Ovary (tissue), 3 donors: ENCODE data around the gene ZNF777.

ENCODE experiments used
- EP300 ChIP-seq: sonication (generic); formaldehyde crosslinking; IDR thresholded peaks from one replicate; pipeline ENCODE4 v1.6.1; 2017; ENCODE audit warnings: antibody characterized with exemption
- POLR2A ChIP-seq: fragments of 450-650 bp; IDR thresholded peaks from one replicate; pipeline ENCODE4 v1.6.1; 2017; ENCODE audit warnings: antibody characterized with exemption, mild to moderate bottlenecking, moderate library complexity
- TF ChIP-seq, protein P1 (sequence below), 3 donors: fragments of 450-650 bp in 2 of 3; fragments of 200-600 bp in 1 of 3; IDR thresholded peaks; one replicate each; pipeline versions ENCODE4 v1.5.1 to v1.8.0; 2016 to 2022; ENCODE audit warnings: antibody characterized with exemption in 3 of 3, mild to moderate bottlenecking in 1 of 3
- donor health status: DM: no; HTN: no; CAD: no.

GRCh38 chr7:149397470-149398043, 63.3 kb downstream of the ZNF777 start:
- TF ChIP-seq, protein P1, sequence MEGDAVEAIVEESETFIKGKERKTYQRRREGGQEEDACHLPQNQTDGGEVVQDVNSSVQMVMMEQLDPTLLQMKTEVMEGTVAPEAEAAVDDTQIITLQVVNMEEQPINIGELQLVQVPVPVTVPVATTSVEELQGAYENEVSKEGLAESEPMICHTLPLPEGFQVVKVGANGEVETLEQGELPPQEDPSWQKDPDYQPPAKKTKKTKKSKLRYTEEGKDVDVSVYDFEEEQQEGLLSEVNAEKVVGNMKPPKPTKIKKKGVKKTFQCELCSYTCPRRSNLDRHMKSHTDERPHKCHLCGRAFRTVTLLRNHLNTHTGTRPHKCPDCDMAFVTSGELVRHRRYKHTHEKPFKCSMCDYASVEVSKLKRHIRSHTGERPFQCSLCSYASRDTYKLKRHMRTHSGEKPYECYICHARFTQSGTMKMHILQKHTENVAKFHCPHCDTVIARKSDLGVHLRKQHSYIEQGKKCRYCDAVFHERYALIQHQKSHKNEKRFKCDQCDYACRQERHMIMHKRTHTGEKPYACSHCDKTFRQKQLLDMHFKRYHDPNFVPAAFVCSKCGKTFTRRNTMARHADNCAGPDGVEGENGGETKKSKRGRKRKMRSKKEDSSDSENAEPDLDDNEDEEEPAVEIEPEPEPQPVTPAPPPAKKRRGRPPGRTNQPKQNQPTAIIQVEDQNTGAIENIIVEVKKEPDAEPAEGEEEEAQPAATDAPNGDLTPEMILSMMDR (IDR thresholded peaks at IDR 0.05) = no peak
- no peak for TF ChIP-seq POLR2A
- no peak for TF ChIP-seq EP300
